HepG2 (cell line): ENCODE results near the gene FAM171A2. TPM values are rescaled to one million over a fixed set of nuclear protein-coding genes. Genes with fewer than 3 reads are reported as not detected.

Experiments used
- AGO1 ChIP-seq: fragments of 200-400 bp; formaldehyde crosslinking; IDR thresholded peaks from 2 replicates; pipeline ENCODE4 v1.6.1; 2017; ENCODE audit warnings: mild to moderate bottlenecking, low read depth, low read length, moderate library complexity; ENCODE audit not compliant: poor library complexity, severe bottlenecking
- ATF2 ChIP-seq: sonication (generic); formaldehyde crosslinking; IDR thresholded peaks from 2 replicates; pipeline ENCODE4 v1.4.0; 2020; ENCODE audit warnings: missing genetic modification reagents
- GATA4 ChIP-seq: sonication (generic); IDR thresholded peaks from 2 replicates; pipeline ENCODE4 v1.6.1; 2016; ENCODE audit warnings: antibody characterized with exemption, low read depth, borderline replicate concordance
- GTF2F1 ChIP-seq: fragments of 150-350 bp; IDR thresholded peaks from 2 replicates; pipeline ENCODE4 v1.6.1; 2014; ENCODE audit warnings: low read length
- HES4 ChIP-seq: sonication (generic); formaldehyde crosslinking; IDR thresholded peaks from 2 replicates; pipeline ENCODE4 v1.9.0; 2021; ENCODE audit warnings: mild to moderate bottlenecking, missing genetic modification reagents, borderline replicate concordance
- HOXA3 ChIP-seq: sonication (generic); formaldehyde crosslinking; IDR thresholded peaks from 2 replicates; pipeline ENCODE4 v1.5.0; 2020; ENCODE audit warnings: missing genetic modification reagents
- ISX ChIP-seq: sonication (generic); formaldehyde crosslinking; conservative IDR thresholded peaks from 2 replicates; pipeline ENCODE4 v1.5.0; 2020; ENCODE audit warnings: missing genetic modification reagents
- JUN ChIP-seq: sonication (generic); formaldehyde crosslinking; IDR thresholded peaks from 2 replicates; pipeline ENCODE4 v1.4.0; 2020; ENCODE audit warnings: mild to moderate bottlenecking, missing genetic modification reagents
- KLF13 ChIP-seq: sonication (generic); formaldehyde crosslinking; IDR thresholded peaks from 2 replicates; pipeline ENCODE4 v1.4.0; 2020; ENCODE audit warnings: mild to moderate bottlenecking, missing genetic modification reagents
- KLF15 ChIP-seq: sonication (generic); formaldehyde crosslinking; IDR thresholded peaks from 2 replicates; pipeline ENCODE4 v1.8.1; 2023; ENCODE audit warnings: borderline replicate concordance, mild to moderate bottlenecking, inconsistent platforms, missing genetic modification reagents, mixed read lengths
- MLXIP ChIP-seq: sonication (generic); formaldehyde crosslinking; IDR thresholded peaks from 2 replicates; pipeline ENCODE4 v1.9.0; 2021; ENCODE audit warnings: missing genetic modification reagents, borderline replicate concordance
- NCOA1 ChIP-seq: sonication (generic); formaldehyde crosslinking; IDR thresholded peaks from 2 replicates; pipeline ENCODE4 v1.9.0; 2021; ENCODE audit warnings: missing genetic modification reagents
- PHF20 ChIP-seq: sonication (generic); formaldehyde crosslinking; IDR thresholded peaks from 2 replicates; pipeline ENCODE4 v1.5.0; 2020; ENCODE audit warnings: mild to moderate bottlenecking, missing genetic modification reagents
- POLR2AphosphoS5 ChIP-seq: IDR thresholded peaks from 2 replicates; pipeline ENCODE4 v1.6.1; 2012; ENCODE audit warnings: low read depth, low read length
- SATB2 ChIP-seq: sonication (generic); formaldehyde crosslinking; IDR thresholded peaks from 2 replicates; pipeline ENCODE4 v1.5.0; 2020; ENCODE audit warnings: missing genetic modification reagents
- SKI ChIP-seq: fragments of 450-650 bp; IDR thresholded peaks from one replicate; pipeline ENCODE4 v1.6.1; 2018; ENCODE audit warnings: mild to moderate bottlenecking; ENCODE audit not compliant: partially characterized antibody
- SPEN ChIP-seq: sonication (generic); formaldehyde crosslinking; IDR thresholded peaks from 2 replicates; pipeline ENCODE4 v1.5.1; 2020; ENCODE audit warnings: low read depth, mild to moderate bottlenecking, missing genetic modification reagents
- TEAD2 ChIP-seq: sonication (generic); formaldehyde crosslinking; IDR thresholded peaks from 2 replicates; pipeline ENCODE4 v1.9.0; 2021; ENCODE audit warnings: missing genetic modification reagents
- WIZ ChIP-seq: sonication (generic); formaldehyde crosslinking; IDR thresholded peaks from 2 replicates; pipeline ENCODE4 v1.5.1; 2020; ENCODE audit warnings: mild to moderate bottlenecking, missing genetic modification reagents
- YY1 ChIP-seq: IDR thresholded peaks from 2 replicates; pipeline ENCODE4 v1.6.1; 2011; ENCODE audit warnings: low read length, low read depth, moderate library complexity, mild to moderate bottlenecking; ENCODE audit not compliant: insufficient read depth, insufficient replicate concordance
- ZBTB1 ChIP-seq: sonication (generic); formaldehyde crosslinking; IDR thresholded peaks from 2 replicates; pipeline ENCODE4 v1.4.0; 2020; ENCODE audit warnings: missing genetic modification reagents, borderline replicate concordance
- ZFAT ChIP-seq: sonication (generic); formaldehyde crosslinking; conservative IDR thresholded peaks from 2 replicates; pipeline ENCODE4 v1.8.1; 2023; ENCODE audit warnings: missing genetic modification reagents, inconsistent platforms
- ZFX ChIP-seq: sonication (generic); formaldehyde crosslinking; IDR thresholded peaks from 2 replicates; pipeline ENCODE4 v1.4.0; 2020; ENCODE audit warnings: mild to moderate bottlenecking, low read depth, missing genetic modification reagents, moderate library complexity
- ZMYM4 ChIP-seq: sonication (generic); formaldehyde crosslinking; IDR thresholded peaks from 2 replicates; pipeline ENCODE4 v1.8.1; 2023; ENCODE audit warnings: mild to moderate bottlenecking, missing genetic modification reagents
- ZNF44 ChIP-seq: sonication (generic); formaldehyde crosslinking; IDR thresholded peaks from 2 replicates; pipeline ENCODE4 v1.5.1; 2020; ENCODE audit warnings: mild to moderate bottlenecking, missing genetic modification reagents
- ZNF468 ChIP-seq: sonication (generic); formaldehyde crosslinking; IDR thresholded peaks from 2 replicates; pipeline ENCODE4 v1.8.0; 2022; ENCODE audit warnings: mild to moderate bottlenecking, moderate library complexity, missing genetic modification reagents
- ZNF768 ChIP-seq: sonication (generic); formaldehyde crosslinking; IDR thresholded peaks from 2 replicates; pipeline ENCODE4 v1.4.0; 2020; ENCODE audit warnings: missing genetic modification reagents
- ZNF878 ChIP-seq: sonication (generic); formaldehyde crosslinking; IDR thresholded peaks from 2 replicates; pipeline ENCODE4 v1.8.1; 2023; ENCODE audit warnings: mild to moderate bottlenecking, missing genetic modification reagents, moderate library complexity
- polyA plus RNA-seq, 8 experiments: library from polyadenylated mRNA; depleted of rRNA in 3 of 8; stranded (reverse) in 7 of 8; unstranded in 1 of 8; fragments of >200 nt; fragmentation: Illumina TruSeq in 4 of 8; extraction: Trizol in 4 of 8; gene quantifications; 2 replicates each; pipeline versions ENCODE4 v1.2.1 to v1.2.3, GENCODE V29; 2011 to 2016; ENCODE audit warnings: low read depth in 4 of 8, missing spikeins in 1 of 8, mixed read lengths in 1 of 8; ENCODE audit not compliant: insufficient read depth in 1 of 8
- total RNA-seq, 5 experiments: library from RNA; depleted of rRNA; stranded (reverse); fragments of >200 nt; fragmentation: Illumina TruSeq; extraction: Trizol; gene quantifications; 2 replicates each; pipeline ENCODE4 v1.2.3, GENCODE V29; 2016; ENCODE audit warnings: low read depth in 1 of 5

FAM171A2 gene
- total and polyA plus RNA-seq, 2 of the 13 experiments (the other 11 are each of a cell fraction or from before 2014, with no cell fraction given): 1.8 to 3.6 TPM

GRCh38 chr17:44344939-44345453, 18.7 kb downstream of the FAM171A2 start, which contains the start of gene GRN (continued):
- TF ChIP-seq SATB2 (CRISPR knock-in tag): peak; percentile 75; the same call in 1 of the 2 replicates
- peak; percentile 72 for TF ChIP-seq ZNF768
- peak; percentile 75; the same call in 1 of the 2 replicates for TF ChIP-seq GATA4
- peak; percentile 14; the same call in 1 of the 2 replicates for TF ChIP-seq WIZ (CRISPR knock-in tag)
- no peak for TF ChIP-seq ZFAT (CRISPR knock-in tag)
- peak; percentile 37 for TF ChIP-seq AGO1
- TF ChIP-seq TEAD2 (CRISPR knock-in tag): no peak
- no peak for TF ChIP-seq ZNF468 (CRISPR knock-in tag)
- TF ChIP-seq ZNF878 (CRISPR knock-in tag): peak; percentile 87; the same call in 1 of the 2 replicates
- TF ChIP-seq PHF20: peak; percentile 100
- TF ChIP-seq ATF2 (CRISPR knock-in tag): peak; percentile 80; the same call in 1 of the 2 replicates
- peak; percentile 63; the same call in 1 of the 2 replicates for TF ChIP-seq ZFX (CRISPR knock-in tag)
- TF ChIP-seq SPEN (CRISPR knock-in tag): peak; percentile 78; the same call in 1 of the 2 replicates
- TF ChIP-seq KLF15 (CRISPR knock-in tag): no peak
- 0 out of 2 replicates have a peak, but pooled peaks have one; percentile 47 for TF ChIP-seq GTF2F1
- TF ChIP-seq POLR2AphosphoS5: peak; percentile 95
- no peak for TF ChIP-seq ZBTB1 (CRISPR knock-in tag)
- peak; percentile 49 for TF ChIP-seq SKI
- TF ChIP-seq ISX (CRISPR knock-in tag): no peak
- no peak for TF ChIP-seq MLXIP (CRISPR knock-in tag)
- peak; percentile 75 for TF ChIP-seq ZMYM4 (CRISPR knock-in tag)
- TF ChIP-seq HES4 (CRISPR knock-in tag): peak; percentile 35; the same call in 1 of the 2 replicates
- peak; percentile 73; the same call in 1 of the 2 replicates for TF ChIP-seq ZNF44 (CRISPR knock-in tag)
- TF ChIP-seq NCOA1: no peak
- no peak for TF ChIP-seq JUN (CRISPR knock-in tag)
- TF ChIP-seq KLF13: no peak
- peak; percentile 80; the same call in 1 of the 2 replicates for TF ChIP-seq HOXA3
- peak; percentile 77 for TF ChIP-seq YY1
